HEK293 (cell line): ENCODE data around the gene LGALS8.
A peak's percentile ranks its signal among the peaks of the same experiment; 100 is the strongest.

ENCODE experiments used
- CTCF ChIA-PET: fragments of 350-600 bp; formaldehyde crosslinking; extraction: SDS; loops from one replicate; lab custom pipeline; 2021; ENCODE audit warnings: antibody characterized with exemption; lab: Yijun Ruan, JAX
- POLR2A ChIA-PET: fragments of 300-600 bp; formaldehyde crosslinking; extraction: SDS; loops from one replicate; lab custom pipeline; 2020; ENCODE audit warnings: antibody characterized with exemption, inconsistent platforms; lab: Yijun Ruan, JAX
- H3K27ac ChIP-seq: fragments of 200-500 bp; sonication (Bioruptor generic); 2 replicates; pipeline ENCODE4 v1.5.1; 2014; ENCODE audit warnings: low read depth, low read length, control low read depth, inconsistent platforms; ENCODE audit errors: extremely low read depth
- H3K36me3 ChIP-seq, 2 experiments: fragments of 200-500 bp in 1 of 2; sonication (Bioruptor generic) in 1 of 2; 1 replicate in 1 of 2; 2 replicates in 1 of 2; pipeline ENCODE4 v1.5.1; 2014 to 2017; ENCODE audit warnings: inconsistent platforms in 2 of 2, low read length in 2 of 2; ENCODE audit not compliant: control insufficient read depth in 2 of 2, insufficient read depth in 1 of 2
- H3K4me1 ChIP-seq: fragments of 200-500 bp; sonication (Bioruptor generic); 2 replicates; pipeline ENCODE4 v1.5.1; 2014; ENCODE audit warnings: mild to moderate bottlenecking, low read length, inconsistent platforms; ENCODE audit not compliant: control insufficient read depth, insufficient read depth
- H3K4me3 ChIP-seq: 2 replicates; pipeline ENCODE4 v1.5.1; 2011; ENCODE audit warnings: low read depth, mild to moderate bottlenecking, control low read depth, low read length, moderate library complexity
- H3K9me3 ChIP-seq: fragments of 200-500 bp; sonication (Bioruptor generic); 2 replicates; pipeline ENCODE4 v1.5.1; 2014; ENCODE audit warnings: low read depth, low read length, inconsistent platforms; ENCODE audit not compliant: control insufficient read depth, insufficient read depth
- ELK4 ChIP-seq: IDR thresholded peaks from 2 replicates; pipeline ENCODE4 v1.6.1; 2011; ENCODE audit warnings: mild to moderate bottlenecking, low read depth, low read length, borderline replicate concordance
- KLF10 ChIP-seq: fragments of 450-650 bp; IDR thresholded peaks from 2 replicates; pipeline ENCODE4 v1.5.1; 2018; ENCODE audit warnings: missing biosample characterization, mild to moderate bottlenecking, missing genetic modification characterization
- KLF9 ChIP-seq: fragments of 450-650 bp; formaldehyde crosslinking; IDR thresholded peaks from 2 replicates; pipeline ENCODE4 v1.5.1; 2016; ENCODE audit warnings: missing biosample characterization, missing genetic modification characterization, low read depth
- PRDM1 ChIP-seq: fragments of 450-650 bp; formaldehyde crosslinking; IDR thresholded peaks from 2 replicates; pipeline ENCODE4; 2016; ENCODE audit warnings: missing biosample characterization, missing genetic modification characterization
- SALL2 ChIP-seq: fragments of 450-650 bp; formaldehyde crosslinking; IDR thresholded peaks from 2 replicates; pipeline ENCODE4 v1.5.0; 2017; ENCODE audit warnings: missing biosample characterization, mild to moderate bottlenecking, missing genetic modification characterization, borderline replicate concordance
- TCF7L2 ChIP-seq: IDR thresholded peaks from 2 replicates; pipeline ENCODE4 v1.6.1; 2011; ENCODE audit warnings: low read depth, mild to moderate bottlenecking, inconsistent platforms, low read length, moderate library complexity, borderline replicate concordance
- TRIM28 ChIP-seq: IDR thresholded peaks from 2 replicates; pipeline ENCODE4 v1.6.1; 2011; ENCODE audit warnings: low read length, control low read depth, borderline replicate concordance
- ZBTB8A ChIP-seq: fragments of 450-650 bp; formaldehyde crosslinking; IDR thresholded peaks from 2 replicates; pipeline ENCODE4 v1.5.1; 2016; ENCODE audit warnings: missing biosample characterization, missing genetic modification characterization
- ZNF10 ChIP-seq: fragments of 450-650 bp; formaldehyde crosslinking; IDR thresholded peaks from 2 replicates; pipeline ENCODE4 v1.5.1; 2017; ENCODE audit warnings: missing biosample characterization, missing genetic modification characterization
- ZNF133 ChIP-seq: fragments of 450-650 bp; formaldehyde crosslinking; IDR thresholded peaks from 2 replicates; pipeline ENCODE4 v1.5.1; 2016; ENCODE audit warnings: missing biosample characterization, missing genetic modification characterization
- ZNF169 ChIP-seq: fragments of 450-650 bp; formaldehyde crosslinking; IDR thresholded peaks from 2 replicates; pipeline ENCODE4 v1.5.1; 2016; ENCODE audit warnings: missing biosample characterization, missing genetic modification characterization
- ZNF19 ChIP-seq: fragments of 450-650 bp; formaldehyde crosslinking; IDR thresholded peaks from 2 replicates; pipeline ENCODE4; 2016; ENCODE audit warnings: missing biosample characterization, missing genetic modification characterization, low read depth
- ZNF394 ChIP-seq: fragments of 450-650 bp; formaldehyde crosslinking; IDR thresholded peaks from 2 replicates; pipeline ENCODE4 v1.5.1; 2016; ENCODE audit warnings: missing biosample characterization, missing genetic modification characterization, mild to moderate bottlenecking, moderate library complexity, borderline replicate concordance
- ZNF513 ChIP-seq: fragments of 450-650 bp; IDR thresholded peaks from 2 replicates; pipeline ENCODE4 v1.5.1; 2018; ENCODE audit warnings: missing biosample characterization, missing genetic modification characterization
- ZNF664 ChIP-seq: fragments of 450-650 bp; formaldehyde crosslinking; IDR thresholded peaks from 2 replicates; pipeline ENCODE4 v1.5.1; 2016; ENCODE audit warnings: missing biosample characterization, missing genetic modification characterization
- ZNF692 ChIP-seq: fragments of 450-650 bp; formaldehyde crosslinking; IDR thresholded peaks from 2 replicates; pipeline ENCODE4 v1.5.1; 2016; ENCODE audit warnings: missing biosample characterization, missing genetic modification characterization
- ZNF76 ChIP-seq: fragments of 450-650 bp; formaldehyde crosslinking; IDR thresholded peaks from 2 replicates; pipeline ENCODE4; 2016; ENCODE audit warnings: low read depth, missing biosample characterization, missing genetic modification characterization, borderline replicate concordance
- TF ChIP-seq, protein P1 (sequence below): fragments of 450-650 bp; formaldehyde crosslinking; IDR thresholded peaks from 2 replicates; pipeline ENCODE4 v1.5.1; 2016; ENCODE audit warnings: missing biosample characterization, missing genetic modification characterization

Gene LGALS8

DNA sequence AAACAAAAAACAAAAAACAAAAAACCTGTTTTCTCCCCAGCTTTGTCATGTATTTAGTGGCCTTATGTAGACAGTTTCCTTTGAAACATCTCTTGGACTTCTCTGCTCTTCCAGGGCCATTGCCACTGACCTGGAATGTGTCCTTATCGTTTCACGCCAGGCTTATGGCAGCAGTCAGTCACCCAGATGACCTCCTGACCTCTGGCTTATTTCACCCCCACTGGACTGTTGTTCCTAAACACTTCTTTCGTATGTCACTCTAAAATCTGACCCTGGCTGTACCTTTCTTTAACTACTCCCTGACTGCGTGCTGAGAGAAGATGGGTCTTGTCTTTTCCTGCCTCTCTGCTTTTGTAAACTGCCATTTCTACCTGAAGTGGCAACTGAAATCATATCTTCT is 9.1 kb downstream of the LGALS8 start:
- POLR2A ChIA-PET = no interaction called here
- H3K9me3 ChIP-seq = no peaks in the 10 kb centered on the region
- no peak for TF ChIP-seq ZNF169 (tag by site-specific recombination)
- H3K4me3 ChIP-seq = no peak overlapping the region
- no peak overlapping the region for H3K27ac ChIP-seq
- H3K4me1 ChIP-seq = peaks cover 2% of the 10 kb centered on the region; the same call in 1 of the 2 replicates
- CTCF ChIA-PET = interaction anchor here (0.6 to 3.1 kb wide), 5 partner anchors 15 to 426 kb away, joined by 3 to 35 read pairs (median 3); no protein-coding TSS in a partner anchor
- H3K36me3 ChIP-seq = no peaks in the 10 kb centered on the region; a peak in 1 of 3 replicates

DNA sequence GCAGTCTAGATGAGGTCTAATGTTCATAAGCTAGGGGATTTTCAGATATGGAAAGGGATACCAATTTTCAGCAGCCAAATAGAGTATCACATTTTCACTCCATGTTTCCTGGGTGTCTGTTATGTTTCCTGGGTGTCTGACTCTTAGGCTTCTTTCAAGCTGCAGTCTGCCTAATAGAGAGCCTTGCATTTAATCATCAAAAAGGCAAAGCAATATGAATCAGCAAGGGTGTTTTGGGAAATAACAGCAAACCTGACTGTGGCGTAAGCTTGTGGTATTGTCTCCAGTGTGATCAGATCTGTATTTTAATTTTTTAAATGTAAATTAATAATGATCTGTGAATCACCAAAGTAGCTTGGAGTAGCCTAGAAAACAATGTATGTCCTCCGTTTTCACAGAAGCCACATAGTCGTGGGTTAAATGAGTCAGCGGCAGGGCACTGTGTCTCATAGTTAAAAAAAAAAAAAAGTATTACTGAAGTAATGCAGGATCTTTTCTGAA is 10.4 kb downstream of the LGALS8 start:
- no peak for TF ChIP-seq ZNF513
- no peak for TF ChIP-seq TCF7L2
- 0 out of 2 replicates have a peak, but pooled peaks have one; percentile 20 for TF ChIP-seq ZNF394
- TF ChIP-seq KLF9 (tag by site-specific recombination) = no peak
- no peak for TF ChIP-seq SALL2 (tag by site-specific recombination)
- no peak for TF ChIP-seq ZNF76
- TF ChIP-seq, all 188 proteins: peak for 1
- no peaks in the 10 kb centered on the region for H3K9me3 ChIP-seq
- no peak overlapping the region for H3K27ac ChIP-seq
- H3K4me3 ChIP-seq = no peak overlapping the region
- peaks cover 2% of the 10 kb centered on the region; the same call in 1 of the 2 replicates for H3K4me1 ChIP-seq
- CTCF ChIA-PET = interaction anchor here (0.7 to 1.2 kb wide), 6 partner anchors 9 to 464 kb away, joined by 3 to 6 read pairs (median 4); no protein-coding TSS in a partner anchor
- POLR2A ChIA-PET = no interaction called here
- H3K36me3 ChIP-seq = no peaks in the 10 kb centered on the region; a peak in 1 of 3 replicates

GRCh38 chr1:236535190-236535589 is 11.4 kb downstream of the LGALS8 start:
- ChIA-PET POLR2A (interaction anchor here (0.6 to 1.0 kb wide), 2 partner anchors 44 to 140 kb away, joined by 3 read pairs; no protein-coding TSS in a partner anchor), CTCF (interaction anchor here (0.7 to 1.4 kb wide), 5 partner anchors 41 to 465 kb away, joined by 3 to 6 read pairs (median 3); no protein-coding TSS in a partner anchor)

GRCh38 chr1:236535662-236536161 is 11.9 kb downstream of the LGALS8 start:
- CTCF ChIA-PET = interaction anchor here (0.7 to 1.4 kb wide), 7 partner anchors 8 to 431 kb away, joined by 3 to 6 read pairs (median 3); no protein-coding TSS in a partner anchor
- no peak overlapping the region for H3K4me3 ChIP-seq
- peaks cover 2% of the 10 kb centered on the region; the same call in 1 of the 2 replicates for H3K4me1 ChIP-seq
- H3K36me3 ChIP-seq = no peaks in the 10 kb centered on the region
- POLR2A ChIA-PET = interaction anchor here (0.6 to 1.0 kb wide), 3 partner anchors 47 to 304 kb away, joined by 3 to 8 read pairs (median 3); no protein-coding TSS in a partner anchor
- no peak overlapping the region for H3K27ac ChIP-seq
- 0 out of 2 replicates have a peak, but pooled peaks have one; percentile 41 for TF ChIP-seq TRIM28
- TF ChIP-seq KLF10 (tag by site-specific recombination) = no peak
- TF ChIP-seq, protein P1, sequence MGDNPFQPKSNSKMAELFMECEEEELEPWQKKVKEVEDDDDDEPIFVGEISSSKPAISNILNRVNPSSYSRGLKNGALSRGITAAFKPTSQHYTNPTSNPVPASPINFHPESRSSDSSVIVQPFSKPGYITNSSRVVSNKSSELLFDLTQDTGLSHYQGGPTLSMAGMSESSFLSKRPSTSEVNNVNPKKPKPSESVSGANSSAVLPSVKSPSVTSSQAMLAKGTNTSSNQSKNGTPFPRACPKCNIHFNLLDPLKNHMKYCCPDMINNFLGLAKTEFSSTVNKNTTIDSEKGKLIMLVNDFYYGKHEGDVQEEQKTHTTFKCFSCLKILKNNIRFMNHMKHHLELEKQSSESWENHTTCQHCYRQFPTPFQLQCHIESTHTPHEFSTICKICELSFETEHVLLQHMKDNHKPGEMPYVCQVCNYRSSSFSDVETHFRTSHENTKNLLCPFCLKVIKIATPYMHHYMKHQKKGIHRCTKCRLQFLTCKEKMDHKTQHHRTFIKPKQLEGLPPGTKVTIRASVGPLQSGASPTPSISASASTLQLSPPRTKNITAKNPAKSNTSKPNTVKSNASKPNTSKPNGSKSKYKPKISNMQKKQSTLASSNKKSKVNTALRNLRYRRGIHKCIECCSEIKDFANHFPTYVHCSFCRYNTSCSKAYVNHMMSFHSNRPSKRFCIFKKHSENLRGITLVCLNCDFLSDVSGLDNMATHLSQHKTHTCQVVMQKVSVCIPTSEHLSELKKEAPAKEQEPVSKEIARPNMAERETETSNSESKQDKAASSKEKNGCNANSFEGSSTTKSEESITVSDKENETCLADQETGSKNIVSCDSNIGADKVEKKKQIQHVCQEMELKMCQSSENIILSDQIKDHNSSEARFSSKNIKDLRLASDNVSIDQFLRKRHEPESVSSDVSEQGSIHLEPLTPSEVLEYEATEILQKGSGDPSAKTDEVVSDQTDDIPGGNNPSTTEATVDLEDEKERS (tag by site-specific recombination) = no peak
- TF ChIP-seq ELK4 = no peak
- TF ChIP-seq ZNF133 = peak; percentile 90
- peak; percentile 27; the same call in 1 of the 2 replicates for TF ChIP-seq ZBTB8A (tag by site-specific recombination)
- TF ChIP-seq PRDM1 (tag by site-specific recombination) = peak; percentile 61; the same call in 1 of the 2 replicates
- TF ChIP-seq ZNF692 (tag by site-specific recombination) = 0 out of 2 replicates have a peak, but pooled peaks have one; percentile 18
- no peaks in the 10 kb centered on the region for H3K9me3 ChIP-seq

More at GRCh38 chr1:236535190-236535589, 11.4 kb downstream of the LGALS8 start:
- Histone ChIP-seq H3K4me3 (no peak overlapping the region), H3K27ac (no peak overlapping the region), H3K9me3 (no peaks in the 10 kb centered on the region), H3K4me1 (peaks cover 2% of the 10 kb centered on the region; the same call in 1 of the 2 replicates), H3K36me3 (no peaks in the 10 kb centered on the region)
- TF ChIP-seq ZNF19 (tag by site-specific recombination) (0 out of 2 replicates have a peak, but pooled peaks have one; percentile 17), ZNF10 (tag by site-specific recombination) (no peak), ZNF664 (tag by site-specific recombination) (peak; percentile 99)
